ENCODE results near the gene SMOC1. TPM values are rescaled to one million over a fixed set of nuclear protein-coding genes. Genes with fewer than 3 reads are reported as not detected.

Gene SMOC1
- polyA plus RNA-seq, 1 experiment = not detected

DNA sequence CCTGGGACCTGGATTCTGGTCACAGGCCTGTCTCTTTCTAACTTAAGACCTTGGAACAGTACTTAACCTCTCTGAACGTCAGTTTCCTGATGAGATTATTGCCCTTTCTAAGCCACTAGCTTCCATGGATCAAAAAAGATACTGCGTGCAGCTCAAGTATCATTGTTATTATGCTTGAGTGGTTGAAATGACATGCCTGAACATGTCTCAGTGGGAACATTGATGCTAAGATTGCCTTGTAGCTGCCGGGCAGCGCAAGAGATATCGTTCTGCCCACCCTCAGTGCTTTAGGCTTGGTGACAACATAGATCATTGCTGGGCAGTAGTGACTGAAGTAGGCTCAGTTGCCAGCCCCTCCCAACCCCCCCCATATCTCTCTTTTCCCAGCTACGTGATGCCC is 131.9 kb downstream of the SMOC1 start:
- ChIA-PET CTCF (interaction anchor here (1.1 kb wide), 1 partner anchor 9 kb away, joined by 3 read pairs; no protein-coding TSS in a partner anchor), POLR2A (no interaction called here)
- TF ChIP-seq, protein P1, sequence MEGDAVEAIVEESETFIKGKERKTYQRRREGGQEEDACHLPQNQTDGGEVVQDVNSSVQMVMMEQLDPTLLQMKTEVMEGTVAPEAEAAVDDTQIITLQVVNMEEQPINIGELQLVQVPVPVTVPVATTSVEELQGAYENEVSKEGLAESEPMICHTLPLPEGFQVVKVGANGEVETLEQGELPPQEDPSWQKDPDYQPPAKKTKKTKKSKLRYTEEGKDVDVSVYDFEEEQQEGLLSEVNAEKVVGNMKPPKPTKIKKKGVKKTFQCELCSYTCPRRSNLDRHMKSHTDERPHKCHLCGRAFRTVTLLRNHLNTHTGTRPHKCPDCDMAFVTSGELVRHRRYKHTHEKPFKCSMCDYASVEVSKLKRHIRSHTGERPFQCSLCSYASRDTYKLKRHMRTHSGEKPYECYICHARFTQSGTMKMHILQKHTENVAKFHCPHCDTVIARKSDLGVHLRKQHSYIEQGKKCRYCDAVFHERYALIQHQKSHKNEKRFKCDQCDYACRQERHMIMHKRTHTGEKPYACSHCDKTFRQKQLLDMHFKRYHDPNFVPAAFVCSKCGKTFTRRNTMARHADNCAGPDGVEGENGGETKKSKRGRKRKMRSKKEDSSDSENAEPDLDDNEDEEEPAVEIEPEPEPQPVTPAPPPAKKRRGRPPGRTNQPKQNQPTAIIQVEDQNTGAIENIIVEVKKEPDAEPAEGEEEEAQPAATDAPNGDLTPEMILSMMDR (IDR thresholded peaks at IDR 0.05; ENCODE audit: insufficient read depth, low read depth, low read length) = no peak
- DNase-seq (ENCODE audit: low read depth) = no peak
- Histone ChIP-seq H3K4me3 (ENCODE audit: low read depth, low read length) (no peak overlapping the region), H3K27me3 (ENCODE audit: control insufficient read depth, insufficient read depth, low read length) (no peaks in the 10 kb centered on the region; the same call in 1 of the 2 replicates), H3K36me3 (ENCODE audit: control insufficient read depth, insufficient read depth, low read length) (no peaks in the 10 kb centered on the region)

DNA sequence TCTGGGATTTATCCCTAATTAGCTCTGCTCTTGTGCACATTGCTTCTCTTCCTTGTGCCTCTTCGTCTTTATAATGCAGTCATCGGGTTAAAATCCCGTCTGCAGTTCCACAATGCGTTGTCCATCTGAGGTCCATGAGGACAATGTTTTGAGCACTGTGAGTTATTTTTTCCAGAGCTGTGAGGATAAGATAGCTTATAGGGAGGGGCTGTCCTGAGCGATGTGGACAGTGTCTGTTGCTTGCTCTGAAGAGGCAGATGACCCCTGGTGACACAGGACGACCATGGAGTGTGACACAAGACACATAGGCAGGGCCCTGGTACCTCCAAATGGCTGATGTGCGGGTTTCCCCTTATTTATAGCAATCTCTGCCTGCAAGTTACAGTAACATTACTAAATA is 132.5 kb downstream of the SMOC1 start:
- DNase-seq (ENCODE audit: low read depth) = no peak
- ChIA-PET CTCF (interaction anchor here (0.8 to 1.1 kb wide), 4 partner anchors 9 to 193 kb away, joined by 3 to 6 read pairs (median 3); no protein-coding TSS in a partner anchor), POLR2A (no interaction called here)
- H3K27me3 ChIP-seq (ENCODE audit: control insufficient read depth, insufficient read depth, low read length) = no peaks in the 10 kb centered on the region; the same call in 1 of the 2 replicates
- H3K4me3 ChIP-seq (ENCODE audit: low read depth, low read length) = no peak overlapping the region
- TF ChIP-seq, protein P1 (IDR thresholded peaks at IDR 0.05; ENCODE audit: insufficient read depth, low read depth, low read length) = no peak
- H3K36me3 ChIP-seq (ENCODE audit: control insufficient read depth, insufficient read depth, low read length) = no peaks in the 10 kb centered on the region

DNA sequence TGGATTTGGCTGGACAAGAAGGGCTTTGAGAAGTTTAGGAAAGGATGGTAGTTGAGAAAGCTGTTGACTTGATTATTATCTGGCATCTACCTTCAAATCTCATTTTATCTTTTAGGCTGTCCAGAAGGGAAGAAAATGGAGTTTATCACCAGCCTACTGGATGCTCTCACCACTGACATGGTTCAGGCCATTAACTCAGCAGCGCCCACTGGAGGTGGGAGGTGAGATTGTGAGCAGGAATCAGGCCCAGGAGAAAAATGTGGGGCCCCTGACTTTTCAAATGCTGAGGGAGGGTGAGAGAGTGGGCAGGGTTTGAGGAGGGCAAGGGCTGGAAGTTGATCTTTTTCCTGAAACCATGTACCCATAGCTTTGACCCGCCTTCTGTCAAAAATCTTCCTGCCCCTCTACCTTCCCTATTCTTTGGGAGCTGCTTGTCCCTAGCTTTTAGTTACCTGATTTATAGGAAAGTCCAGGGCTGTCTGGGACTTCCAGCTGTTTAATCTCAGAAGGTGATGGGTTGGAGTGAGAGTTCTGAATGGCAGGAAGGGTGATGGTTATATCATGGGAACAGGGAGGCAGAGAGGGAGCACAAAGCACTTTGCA is 134.2 kb downstream of the SMOC1 start:
- DNase-seq (ENCODE audit: low read depth) = no peak
- Histone ChIP-seq H3K4me3 (ENCODE audit: low read depth, low read length) (no peak overlapping the region), H3K36me3 (ENCODE audit: control insufficient read depth, insufficient read depth, low read length) (no peaks in the 10 kb centered on the region), H3K27me3 (ENCODE audit: control insufficient read depth, insufficient read depth, low read length) (no peaks in the 10 kb centered on the region; the same call in 1 of the 2 replicates)
- TF ChIP-seq, protein P1 (IDR thresholded peaks at IDR 0.05; ENCODE audit: insufficient read depth, low read depth, low read length) = peak; percentile 60
- ChIA-PET CTCF (interaction anchor here (0.6 to 1.4 kb wide), 7 partner anchors 11 to 200 kb away, joined by 3 to 6 read pairs (median 3); no protein-coding TSS in a partner anchor), POLR2A (interaction anchor here (0.6 kb wide), 1 partner anchor 12 kb away, joined by 4 read pairs; no protein-coding TSS in a partner anchor)

DNA sequence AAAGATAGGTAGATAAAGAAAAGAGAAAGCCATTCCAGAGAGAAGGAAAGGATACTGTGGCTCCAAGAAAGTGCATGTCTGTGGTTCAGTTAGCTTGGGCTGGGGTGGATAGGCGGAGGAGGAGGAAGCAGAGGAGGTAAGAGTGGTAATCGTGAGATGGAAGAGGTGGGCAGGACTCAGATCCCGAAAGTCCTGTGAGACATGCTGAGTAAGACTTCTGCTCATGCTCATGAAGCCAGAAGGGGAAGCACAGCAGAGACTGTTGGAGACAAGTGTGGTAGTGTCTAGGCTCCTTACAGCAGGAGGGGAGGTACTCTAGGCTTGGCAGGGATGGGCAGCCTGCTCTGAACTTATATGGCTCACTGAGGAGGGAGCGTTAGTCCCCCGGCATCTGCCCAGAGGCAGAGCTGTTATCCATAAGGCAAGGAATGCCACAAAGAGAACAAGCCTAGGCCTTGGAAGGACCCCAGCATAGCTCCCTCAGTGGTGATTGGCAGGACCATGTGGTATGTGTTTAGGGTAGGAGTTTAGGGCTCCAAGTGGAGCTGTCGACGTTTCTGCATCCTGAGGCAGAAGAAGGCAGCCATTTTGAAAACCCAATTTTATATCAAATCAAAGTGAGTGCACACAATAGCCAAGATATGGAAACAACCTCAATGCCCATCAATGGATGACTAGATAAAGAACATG is 135.3 kb downstream of the SMOC1 start:
- TF ChIP-seq, protein P1 (IDR thresholded peaks at IDR 0.05; ENCODE audit: insufficient read depth, low read depth, low read length) = no peak

DNA sequence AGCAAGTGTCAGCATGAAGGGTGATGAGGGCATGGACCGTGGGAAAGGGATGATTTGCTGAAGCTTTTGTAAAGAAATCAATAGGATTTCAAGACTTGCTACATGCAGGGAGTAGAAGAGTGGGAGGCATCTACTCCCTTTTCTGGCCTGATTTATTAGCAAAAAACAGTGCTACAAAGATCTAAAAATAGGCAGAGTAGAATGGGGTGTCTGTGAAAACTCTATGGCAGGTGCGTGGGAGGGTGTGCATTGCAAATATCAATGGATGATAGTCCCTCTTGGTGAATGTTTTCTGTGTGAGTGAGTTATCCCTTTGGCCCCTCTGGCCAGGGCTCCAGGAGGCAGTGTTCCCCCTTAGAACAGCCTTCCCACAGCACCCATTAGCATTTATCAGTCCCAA is 139.0 kb downstream of the SMOC1 start:
- no peak overlapping the region for H3K4me3 ChIP-seq (ENCODE audit: low read depth, low read length)
- TF ChIP-seq, protein P1 (IDR thresholded peaks at IDR 0.05; ENCODE audit: insufficient read depth, low read depth, low read length) = no peak
- no peaks in the 10 kb centered on the region for H3K36me3 ChIP-seq (ENCODE audit: control insufficient read depth, insufficient read depth, low read length)
- POLR2A ChIA-PET = no interaction called here
- H3K27me3 ChIP-seq (ENCODE audit: control insufficient read depth, insufficient read depth, low read length) = no peaks in the 10 kb centered on the region
- CTCF ChIA-PET = interaction anchor here (0.5 to 2.5 kb wide), 2 partner anchors 9 to 202 kb away, joined by 3 to 12 read pairs; no protein-coding TSS in a partner anchor
- DNase-seq (ENCODE audit: low read depth) = no peak

More for the DNA sequence above, 135.3 kb downstream of the SMOC1 start:
- Histone ChIP-seq H3K36me3 (ENCODE audit: control insufficient read depth, insufficient read depth, low read length) (no peaks in the 10 kb centered on the region), H3K4me3 (ENCODE audit: low read depth, low read length) (no peak overlapping the region), H3K27me3 (ENCODE audit: control insufficient read depth, insufficient read depth, low read length) (no peaks in the 10 kb centered on the region; the same call in 1 of the 2 replicates)
- DNase-seq (ENCODE audit: low read depth) = no peak
- ChIA-PET CTCF (interaction anchor here (1.3 to 2.1 kb wide), 3 partner anchors 14 to 196 kb away, joined by 3 to 7 read pairs (median 5); no protein-coding TSS in a partner anchor), POLR2A (no interaction called here)
